Loucy (cell line): ENCODE measurements around the gene SIKE1.
A peak's percentile ranks its signal among the peaks of the same experiment; 100 is the strongest.

Experiments used
- EZH2phosphoT487 ChIP-seq: fragments of 200-600 bp; IDR thresholded peaks from 2 replicates; pipeline ENCODE4 v1.6.1; 2018; ENCODE audit warnings: antibody characterized with exemption, mild to moderate bottlenecking, moderate library complexity, borderline replicate concordance
- TF ChIP-seq, protein P1 (sequence below): fragments of 200-600 bp; sonication (generic); conservative IDR thresholded peaks from 2 replicates; pipeline ENCODE4 v1.5.1; 2014; ENCODE audit warnings: mild to moderate bottlenecking, antibody characterized with exemption, low read length

DNA sequence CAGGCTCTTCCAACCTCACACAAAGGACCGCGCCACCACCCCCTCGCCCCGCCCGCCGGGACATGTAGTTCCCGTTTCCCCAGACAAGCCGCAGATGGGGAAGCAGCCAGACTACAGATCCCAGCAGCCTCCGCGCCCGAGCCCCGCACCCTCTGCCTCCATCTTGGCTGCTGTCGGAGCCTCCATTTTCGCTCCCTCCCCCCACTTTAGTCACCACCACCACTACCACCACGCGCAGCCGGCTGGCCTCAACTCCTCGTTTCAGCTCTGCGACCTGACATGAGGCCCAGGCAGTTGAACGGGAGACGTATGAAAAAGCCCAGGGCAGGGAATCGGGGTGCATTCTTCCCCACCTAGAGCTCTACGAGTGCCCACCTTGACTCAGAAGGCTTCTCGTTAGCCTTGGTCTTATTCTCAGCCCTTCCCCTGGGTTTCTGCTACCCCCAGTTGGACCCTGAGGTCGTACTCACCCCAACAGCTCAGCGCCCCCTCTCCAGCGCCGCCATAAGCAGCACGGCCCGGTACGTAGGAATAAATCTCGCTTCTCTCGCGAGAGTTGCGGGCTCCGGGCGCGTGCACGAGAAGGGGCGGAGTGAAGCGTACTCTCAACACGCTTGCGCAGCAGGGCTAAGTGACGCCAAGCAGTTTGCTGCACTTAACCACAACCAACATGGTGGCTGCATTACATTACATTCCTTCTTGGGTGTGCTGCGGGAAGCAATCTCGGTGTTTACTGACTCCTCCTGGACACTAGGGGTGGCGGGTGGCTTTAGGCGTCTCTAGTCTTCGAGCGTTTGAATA lies 22.8 kb downstream of the SIKE1 start, which contains the start of gene CSDE1:
- TF ChIP-seq, protein P1, sequence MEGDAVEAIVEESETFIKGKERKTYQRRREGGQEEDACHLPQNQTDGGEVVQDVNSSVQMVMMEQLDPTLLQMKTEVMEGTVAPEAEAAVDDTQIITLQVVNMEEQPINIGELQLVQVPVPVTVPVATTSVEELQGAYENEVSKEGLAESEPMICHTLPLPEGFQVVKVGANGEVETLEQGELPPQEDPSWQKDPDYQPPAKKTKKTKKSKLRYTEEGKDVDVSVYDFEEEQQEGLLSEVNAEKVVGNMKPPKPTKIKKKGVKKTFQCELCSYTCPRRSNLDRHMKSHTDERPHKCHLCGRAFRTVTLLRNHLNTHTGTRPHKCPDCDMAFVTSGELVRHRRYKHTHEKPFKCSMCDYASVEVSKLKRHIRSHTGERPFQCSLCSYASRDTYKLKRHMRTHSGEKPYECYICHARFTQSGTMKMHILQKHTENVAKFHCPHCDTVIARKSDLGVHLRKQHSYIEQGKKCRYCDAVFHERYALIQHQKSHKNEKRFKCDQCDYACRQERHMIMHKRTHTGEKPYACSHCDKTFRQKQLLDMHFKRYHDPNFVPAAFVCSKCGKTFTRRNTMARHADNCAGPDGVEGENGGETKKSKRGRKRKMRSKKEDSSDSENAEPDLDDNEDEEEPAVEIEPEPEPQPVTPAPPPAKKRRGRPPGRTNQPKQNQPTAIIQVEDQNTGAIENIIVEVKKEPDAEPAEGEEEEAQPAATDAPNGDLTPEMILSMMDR: peak; percentile 60
- no peak for TF ChIP-seq EZH2phosphoT487
